Activated naive CD8-positive, alpha-beta T cell treated with anti-CD3 and anti-CD28 coated beads, Interleukin-2, amount 50 U/mL, for 24 hours (primary cell): ENCODE results near the gene JAZF1.

Experiments
- ATAC-seq: fragments of 150-1000 bp; cut with Tn5 transposase; one replicate; pipeline ENCODE4 v1.10.0; 2021
- DNase-seq: peaks from one replicate; pipeline ENCODE4 v3.0.0; 2021
- H3K27ac Mint-ChIP-seq: one replicate; pipeline ENCODE4 v1.8.0; 2021; ENCODE audit warnings: mild to moderate bottlenecking, mixed read lengths
- H3K27me3 Mint-ChIP-seq: one replicate; pipeline ENCODE4 v1.8.0; 2021; ENCODE audit warnings: mixed read lengths
- H3K36me3 Mint-ChIP-seq: one replicate; pipeline ENCODE4 v1.8.0; 2021; ENCODE audit warnings: low read depth, mixed read lengths
- H3K4me1 Mint-ChIP-seq: one replicate; pipeline ENCODE4 v1.8.0; 2021; ENCODE audit warnings: mixed read lengths
- H3K4me3 Mint-ChIP-seq: one replicate; pipeline ENCODE4 v1.8.0; 2021; ENCODE audit warnings: mild to moderate bottlenecking, moderate library complexity, mixed read lengths
- H3K9me3 Mint-ChIP-seq: one replicate; pipeline ENCODE4 v1.8.0; 2021; ENCODE audit warnings: mixed read lengths

Gene JAZF1

GRCh38 chr7:28104811-28105210, 75.8 kb downstream of the JAZF1 start:
- Mint-ChIP-seq H3K4me1 (peaks cover 23% of the 10 kb centered on the region), H3K9me3 (no peaks in the 10 kb centered on the region), H3K36me3 (peaks cover 12% of the 10 kb centered on the region), H3K27ac (no peak overlapping the region), H3K27me3 (no peaks in the 10 kb centered on the region), H3K4me3 (no peak overlapping the region)
- DNase-seq, result no peak
- no peak for ATAC-seq

GRCh38 chr7:28104041-28104541, 76.5 kb downstream of the JAZF1 start:
- ATAC-seq, result no peak
- H3K36me3 Mint-ChIP-seq, result peaks cover 12% of the 10 kb centered on the region
- H3K27me3 Mint-ChIP-seq, result no peaks in the 10 kb centered on the region
- H3K9me3 Mint-ChIP-seq, result no peaks in the 10 kb centered on the region
- H3K4me1 Mint-ChIP-seq, result peaks cover 23% of the 10 kb centered on the region
- DNase-seq, result no peak
- no peak overlapping the region for H3K4me3 Mint-ChIP-seq
- no peak overlapping the region for H3K27ac Mint-ChIP-seq

DNA sequence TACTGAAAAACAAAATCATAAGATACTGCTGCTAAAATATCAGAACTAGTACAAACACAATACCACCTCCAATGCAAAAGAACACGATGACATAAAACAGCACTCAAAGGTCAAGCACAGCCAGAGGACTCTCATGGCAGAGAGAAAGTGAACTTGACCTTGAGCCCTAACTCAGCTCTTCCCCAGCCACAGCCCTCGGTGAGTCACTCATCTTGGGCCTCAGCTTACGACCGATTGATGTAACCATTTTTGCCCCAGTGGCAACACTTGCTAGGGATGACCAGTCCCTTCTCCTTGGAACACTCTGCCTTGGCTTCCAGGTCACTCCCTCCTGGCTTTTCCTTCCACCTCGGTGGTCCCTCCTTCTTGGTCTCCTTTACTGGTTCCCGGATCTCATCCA, 77.8 kb downstream of the JAZF1 start:
- ATAC-seq (peak; percentile 52), DNase-seq (no peak)
- H3K36me3 Mint-ChIP-seq, result peaks cover 12% of the 10 kb centered on the region
- H3K27ac Mint-ChIP-seq, result no peak overlapping the region
- no peaks in the 10 kb centered on the region for H3K9me3 Mint-ChIP-seq
- H3K4me1 Mint-ChIP-seq, result peaks cover 20% of the 10 kb centered on the region
- H3K4me3 Mint-ChIP-seq, result no peak overlapping the region
- no peaks in the 10 kb centered on the region for H3K27me3 Mint-ChIP-seq

DNA sequence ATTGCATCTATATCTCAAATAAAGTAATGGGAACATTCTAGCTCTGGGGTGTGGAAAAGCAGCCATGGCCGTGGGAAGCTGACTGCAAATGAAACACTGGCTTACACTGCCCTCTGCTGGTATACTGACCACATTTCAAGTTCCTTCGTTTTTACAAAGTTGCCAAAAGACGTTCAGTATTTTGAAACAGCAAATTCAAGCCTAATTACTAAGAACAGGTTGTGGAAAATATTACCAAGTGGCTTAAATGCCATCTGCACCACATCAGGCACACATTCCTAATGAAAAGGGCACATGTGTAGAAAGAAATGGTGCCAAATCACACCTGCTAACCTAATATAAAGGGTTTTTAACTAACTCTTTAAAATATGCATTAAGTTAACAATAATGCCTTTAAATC, 83.9 kb downstream of the JAZF1 start:
- Mint-ChIP-seq H3K9me3 (no peaks in the 10 kb centered on the region), H3K27me3 (no peaks in the 10 kb centered on the region), H3K4me3 (no peak overlapping the region), H3K36me3 (peaks cover 3% of the 10 kb centered on the region), H3K27ac (no peak overlapping the region), H3K4me1 (peaks cover 28% of the 10 kb centered on the region)
- peak; percentile 39 for DNase-seq
- ATAC-seq, result peak; percentile 75

DNA sequence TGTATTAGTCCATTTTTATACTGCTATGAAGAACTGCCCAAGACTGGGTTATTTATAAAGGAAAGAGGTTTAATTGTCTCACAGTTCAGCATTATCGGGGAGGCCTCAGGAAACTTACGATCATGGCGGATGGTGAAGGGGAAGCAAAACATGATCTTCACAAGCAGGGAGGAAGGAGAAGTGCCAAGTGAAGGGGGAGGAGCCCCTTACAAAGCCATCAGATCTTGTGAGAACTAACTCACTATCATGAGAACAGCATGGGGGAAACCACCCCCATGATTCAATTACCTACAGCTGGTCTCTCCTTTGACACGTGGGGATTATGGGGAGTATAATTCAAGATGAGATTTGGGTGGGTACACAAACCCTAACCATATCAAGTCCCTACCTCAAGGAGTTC, 85.4 kb downstream of the JAZF1 start:
- H3K4me3 Mint-ChIP-seq, result no peak overlapping the region
- no peak for ATAC-seq
- no peak overlapping the region for H3K27ac Mint-ChIP-seq
- H3K9me3 Mint-ChIP-seq, result no peaks in the 10 kb centered on the region
- peaks cover 3% of the 10 kb centered on the region for H3K36me3 Mint-ChIP-seq
- peaks cover 28% of the 10 kb centered on the region for H3K4me1 Mint-ChIP-seq
- DNase-seq, result no peak
- H3K27me3 Mint-ChIP-seq, result no peaks in the 10 kb centered on the region

DNA sequence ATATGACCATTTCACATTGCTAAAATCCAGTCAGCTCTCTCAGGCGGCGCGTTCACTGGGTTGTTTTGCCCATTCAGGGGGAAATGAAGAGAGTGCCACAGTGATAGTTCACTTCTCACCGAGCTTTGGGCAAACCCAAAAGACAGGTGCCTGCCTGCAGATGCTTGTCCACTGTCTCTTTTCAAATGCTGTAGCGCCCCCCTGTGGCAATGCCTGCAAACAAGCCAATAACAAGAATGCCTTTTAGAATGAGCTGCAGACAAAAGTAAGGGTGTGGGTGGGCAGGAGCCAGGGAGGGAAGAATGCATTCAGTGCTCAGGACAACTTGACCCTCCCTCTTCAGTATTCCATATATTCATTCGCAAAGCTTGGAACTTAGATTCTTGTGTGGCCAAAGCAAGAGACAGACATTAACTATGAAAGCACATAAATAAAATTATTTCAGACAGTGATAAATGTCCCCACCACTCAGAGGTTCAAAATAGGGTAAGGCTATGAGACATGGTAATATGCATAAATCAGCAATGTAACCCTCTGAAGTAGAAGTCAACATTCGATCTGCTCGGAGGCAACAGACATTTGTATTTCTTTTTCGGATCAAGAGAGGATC, 86.9 kb downstream of the JAZF1 start:
- Mint-ChIP-seq H3K4me1 (peaks cover 43% of the 10 kb centered on the region), H3K4me3 (no peak overlapping the region), H3K27me3 (no peaks in the 10 kb centered on the region), H3K36me3 (peaks cover 3% of the 10 kb centered on the region), H3K27ac (no peak overlapping the region), H3K9me3 (no peaks in the 10 kb centered on the region)
- ATAC-seq (no peak), DNase-seq (peak; percentile 71)

GRCh38 chr7:28091190-28091589, 89.4 kb downstream of the JAZF1 start:
- H3K9me3 Mint-ChIP-seq, result no peaks in the 10 kb centered on the region
- H3K36me3 Mint-ChIP-seq, result peaks cover 3% of the 10 kb centered on the region
- H3K4me1 Mint-ChIP-seq, result peaks cover 33% of the 10 kb centered on the region
- ATAC-seq (no peak), DNase-seq (no peak)
- H3K27ac Mint-ChIP-seq, result no peak overlapping the region
- no peak overlapping the region for H3K4me3 Mint-ChIP-seq
- no peaks in the 10 kb centered on the region for H3K27me3 Mint-ChIP-seq

- Mint-ChIP-seq H3K4me1 (peaks cover 23% of the 10 kb centered on the region), H3K9me3 (no peaks in the 10 kb centered on the region), H3K36me3 (no peaks in the 10 kb centered on the region), H3K4me3 (no peak overlapping the region), H3K27ac (no peak overlapping the region), H3K27me3 (no peaks in the 10 kb centered on the region)
- no peak for ATAC-seq
- no peak for DNase-seq
Observed at GRCh38 chr7:28088901-28089714, 91.5 kb downstream of the JAZF1 start.

DNA sequence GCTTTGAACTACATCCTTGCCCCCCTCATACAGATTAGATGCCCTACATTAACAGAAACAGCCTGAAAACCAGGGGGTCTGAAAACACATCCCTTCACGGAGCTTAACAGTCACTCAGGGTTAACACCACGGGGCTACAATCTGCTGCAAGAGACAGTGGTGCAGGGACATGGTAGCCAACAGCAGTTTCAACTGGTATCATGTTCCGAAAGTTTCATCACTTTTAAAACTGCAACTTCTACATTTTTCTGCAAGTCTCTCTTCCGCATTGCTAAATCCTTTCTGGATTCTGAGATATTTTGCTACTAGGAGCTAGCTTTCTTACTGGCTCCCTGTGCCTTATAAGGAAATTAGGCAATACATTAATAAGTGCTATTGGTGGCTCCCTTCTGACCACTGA, 92.6 kb downstream of the JAZF1 start:
- H3K27ac Mint-ChIP-seq, result no peak overlapping the region
- H3K4me1 Mint-ChIP-seq, result peaks cover 23% of the 10 kb centered on the region
- no peaks in the 10 kb centered on the region for H3K27me3 Mint-ChIP-seq
- no peak overlapping the region for H3K4me3 Mint-ChIP-seq
- DNase-seq (no peak), ATAC-seq (no peak)
- H3K36me3 Mint-ChIP-seq, result no peaks in the 10 kb centered on the region
- no peaks in the 10 kb centered on the region for H3K9me3 Mint-ChIP-seq

DNA sequence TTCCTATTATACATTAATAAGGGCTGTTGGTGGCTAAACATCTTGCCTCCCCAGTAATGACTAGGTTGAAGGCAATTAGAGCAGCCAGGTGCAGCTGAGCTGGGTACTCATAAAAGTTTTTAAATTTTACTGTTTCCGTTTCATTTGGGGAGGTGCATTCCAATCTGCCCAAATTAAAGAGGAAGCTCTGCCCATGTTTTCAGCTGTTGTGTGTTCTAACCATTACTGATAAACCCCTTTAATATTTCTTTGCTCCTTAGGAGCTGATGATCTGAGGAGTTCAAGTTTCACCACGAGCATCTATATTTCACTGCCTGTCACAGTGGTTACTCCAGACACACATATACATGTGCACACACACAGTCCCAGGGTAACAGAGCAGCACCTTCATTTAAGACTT, 94.4 kb downstream of the JAZF1 start:
- no peak for DNase-seq
- Mint-ChIP-seq H3K27me3 (no peaks in the 10 kb centered on the region), H3K4me3 (no peak overlapping the region), H3K9me3 (no peaks in the 10 kb centered on the region), H3K27ac (no peak overlapping the region), H3K36me3 (no peaks in the 10 kb centered on the region), H3K4me1 (peaks cover 23% of the 10 kb centered on the region)
- no peak for ATAC-seq

DNA sequence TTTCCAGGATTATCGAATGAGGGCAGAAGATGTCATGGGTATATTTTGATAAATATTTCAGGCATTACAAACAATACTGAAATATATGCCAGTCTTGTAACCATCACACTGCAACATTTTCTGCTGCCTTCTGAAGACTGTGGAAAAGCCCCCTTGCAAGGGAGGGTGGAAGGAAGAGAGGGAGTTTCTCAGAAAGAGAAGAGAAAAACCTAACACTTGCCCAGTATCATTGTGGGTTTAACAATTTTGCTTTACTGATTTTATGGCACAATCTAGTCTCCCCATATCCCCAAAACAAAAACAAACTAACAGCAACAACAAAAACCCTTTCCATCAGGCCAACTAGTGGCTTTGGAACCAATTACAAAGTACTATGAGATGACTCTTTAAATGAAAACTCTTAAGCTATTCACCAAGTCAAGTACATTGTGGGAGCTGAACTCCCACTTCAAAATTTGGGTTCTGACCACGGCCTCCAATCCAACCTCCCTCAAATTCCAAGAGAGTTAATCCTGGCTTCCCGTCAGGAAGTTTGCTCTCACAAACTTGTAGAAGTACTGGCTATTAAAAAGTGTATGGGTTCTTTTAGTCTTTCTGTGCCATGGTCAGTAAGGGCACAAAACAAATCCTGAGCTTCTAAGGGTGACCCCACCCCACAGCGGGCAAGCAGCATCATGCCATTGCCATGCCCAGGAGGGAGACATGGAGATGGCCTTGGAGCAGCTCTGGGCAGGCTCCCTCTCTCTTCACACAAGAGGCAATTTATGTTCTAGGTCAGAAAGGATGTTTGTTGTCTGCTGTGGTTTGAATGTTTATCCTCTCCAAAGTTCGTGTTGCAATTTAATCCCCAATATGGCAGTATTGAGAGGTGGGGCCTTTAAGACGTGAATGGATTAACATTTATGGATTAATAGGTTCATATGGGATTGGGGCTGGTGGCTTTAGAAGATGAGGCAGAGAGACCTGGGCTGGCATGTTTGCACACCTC, 96.3 kb downstream of the JAZF1 start:
- Mint-ChIP-seq H3K4me3 (no peak overlapping the region), H3K27ac (no peak overlapping the region), H3K9me3 (no peaks in the 10 kb centered on the region), H3K4me1 (peaks cover 16% of the 10 kb centered on the region), H3K27me3 (no peaks in the 10 kb centered on the region), H3K36me3 (no peaks in the 10 kb centered on the region)
- no peak for DNase-seq
- ATAC-seq, result no peak

DNA sequence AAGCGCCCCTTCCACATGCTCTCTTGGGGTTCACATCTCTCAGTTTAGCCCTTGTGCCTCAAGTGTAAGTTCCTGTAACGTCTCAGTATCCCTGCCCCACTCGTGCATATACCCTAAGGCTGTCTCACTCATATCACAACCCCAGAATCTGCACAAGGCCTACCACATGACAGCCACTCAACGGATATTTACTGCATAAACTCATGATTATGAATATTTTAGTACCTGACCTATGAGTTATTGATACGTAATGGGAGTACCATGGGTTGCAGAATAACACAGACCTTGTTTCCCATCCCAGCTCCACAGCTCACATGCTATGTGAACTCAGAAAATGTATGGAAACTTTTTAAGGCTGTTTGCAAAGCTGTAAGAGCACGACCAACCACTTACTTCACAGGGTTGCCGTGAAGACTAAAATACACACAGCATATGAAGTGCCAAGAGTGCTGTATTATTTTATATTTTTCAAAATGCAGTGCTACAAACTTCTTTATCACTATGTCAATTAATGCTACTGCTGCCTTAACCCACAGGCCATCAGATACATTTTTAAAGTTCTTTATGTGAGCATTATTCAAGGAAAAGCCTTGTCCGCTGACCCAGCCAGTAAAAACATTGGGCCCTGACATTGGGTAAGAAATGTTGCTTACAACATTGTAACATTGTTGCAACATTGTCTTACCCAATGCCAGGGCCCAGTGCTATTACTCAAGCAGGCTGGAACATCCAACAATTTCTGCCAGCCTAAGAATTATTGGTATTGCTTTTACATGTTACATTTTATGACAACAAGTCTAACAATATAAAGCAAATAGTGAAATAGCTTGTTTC, 97.2 kb downstream of the JAZF1 start:
- ATAC-seq, result peak; percentile 10
- Mint-ChIP-seq H3K9me3 (no peaks in the 10 kb centered on the region), H3K36me3 (no peaks in the 10 kb centered on the region), H3K4me1 (peaks cover 6% of the 10 kb centered on the region), H3K27ac (no peak overlapping the region), H3K27me3 (no peaks in the 10 kb centered on the region), H3K4me3 (no peak overlapping the region)
- no peak for DNase-seq

GRCh38 chr7:28082071-28082470, 98.5 kb downstream of the JAZF1 start:
- Mint-ChIP-seq H3K27ac (no peak overlapping the region), H3K4me1 (peaks cover 6% of the 10 kb centered on the region)

GRCh38 chr7:28081016-28081415, 99.6 kb downstream of the JAZF1 start:
- ATAC-seq (no peak), DNase-seq (no peak)
- no peak overlapping the region for H3K4me3 Mint-ChIP-seq
- no peaks in the 10 kb centered on the region for H3K36me3 Mint-ChIP-seq
- no peaks in the 10 kb centered on the region for H3K27me3 Mint-ChIP-seq
- no peak overlapping the region for H3K27ac Mint-ChIP-seq
- H3K9me3 Mint-ChIP-seq, result no peaks in the 10 kb centered on the region
- peaks cover 2% of the 10 kb centered on the region for H3K4me1 Mint-ChIP-seq

More at GRCh38 chr7:28082071-28082470, 98.5 kb downstream of the JAZF1 start:
- DNase-seq, result no peak
- H3K36me3 Mint-ChIP-seq, result no peaks in the 10 kb centered on the region
- no peak overlapping the region for H3K4me3 Mint-ChIP-seq
- ATAC-seq, result no peak
- no peaks in the 10 kb centered on the region for H3K9me3 Mint-ChIP-seq
- no peaks in the 10 kb centered on the region for H3K27me3 Mint-ChIP-seq
